NCI-H2196 (cell line): ENCODE data around the gene ST7L.
"Not testable (repeated sequence)": the region's sequence is repeated elsewhere in the genome, so short reads cannot be mapped to it uniquely, and the experiment has no call there.

Source experiments
- DNase-seq: peaks from one replicate; lab custom pipeline; 2025; ENCODE audit not compliant: unreplicated experiment; lab: John Stamatoyannopoulos, UW

Gene ST7L, protein sequence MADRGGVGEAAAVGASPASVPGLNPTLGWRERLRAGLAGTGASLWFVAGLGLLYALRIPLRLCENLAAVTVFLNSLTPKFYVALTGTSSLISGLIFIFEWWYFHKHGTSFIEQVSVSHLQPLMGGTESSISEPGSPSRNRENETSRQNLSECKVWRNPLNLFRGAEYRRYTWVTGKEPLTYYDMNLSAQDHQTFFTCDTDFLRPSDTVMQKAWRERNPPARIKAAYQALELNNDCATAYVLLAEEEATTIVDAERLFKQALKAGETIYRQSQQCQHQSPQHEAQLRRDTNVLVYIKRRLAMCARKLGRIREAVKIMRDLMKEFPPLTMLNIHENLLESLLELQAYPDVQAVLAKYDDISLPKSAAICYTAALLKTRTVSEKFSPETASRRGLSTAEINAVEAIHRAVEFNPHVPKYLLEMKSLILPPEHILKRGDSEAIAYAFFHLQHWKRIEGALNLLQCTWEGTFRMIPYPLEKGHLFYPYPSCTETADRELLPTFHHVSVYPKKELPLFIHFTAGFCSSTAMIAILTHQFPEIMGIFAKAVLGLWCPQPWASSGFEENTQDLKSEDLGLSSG

GRCh38 chr1:112618721-112619517, at the start of gene ST7L:
ST7L (minus strand) TSS chr1:112619141; CDS start chr1:112619113, 28 bp downstream.
- peak; percentile 75 for DNase-seq

GRCh38 chr1:112666946-112667345, 48.0 kb upstream of the ST7L start:
- no peak for DNase-seq

DNA sequence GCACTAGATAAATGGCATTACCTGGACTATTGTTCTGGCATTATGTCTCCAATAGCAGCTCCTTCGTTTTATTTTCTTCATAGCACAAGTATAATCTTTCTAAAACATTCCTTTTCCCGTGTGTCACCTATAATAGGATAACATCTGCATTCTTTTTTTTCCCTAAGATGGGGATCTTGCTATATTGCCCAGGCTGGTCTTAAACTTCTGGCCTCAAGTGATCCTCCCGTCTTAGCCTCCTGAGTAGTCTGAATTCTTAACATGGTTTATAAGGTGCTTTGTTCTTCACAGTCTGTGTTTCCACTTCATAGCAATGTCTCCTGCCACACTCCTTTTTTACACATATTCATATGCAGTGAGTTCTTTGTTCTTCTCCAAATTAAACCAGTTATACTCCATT, 46.9 kb upstream of the ST7L start:
- no peak for DNase-seq

- DNase-seq: no peak
Measured at GRCh38 chr1:112651205-112651604, 32.3 kb upstream of the ST7L start.

GRCh38 chr1:112646225-112646624, 27.3 kb upstream of the ST7L start:
- no peak for DNase-seq

- no peak for DNase-seq
Measured at GRCh38 chr1:112643080-112643479, 24.1 kb upstream of the ST7L start.

GRCh38 chr1:112640437-112640836, 21.5 kb upstream of the ST7L start:
- DNase-seq: not testable (repeated sequence)

- DNase-seq: no peak
Measured at GRCh38 chr1:112638110-112638428, 19.1 kb upstream of the ST7L start.

- DNase-seq: no peak
Measured at GRCh38 chr1:112637254-112638109, 18.5 kb upstream of the ST7L start.

- no peak for DNase-seq
Measured at GRCh38 chr1:112636597-112637253, 17.8 kb upstream of the ST7L start.

DNA sequence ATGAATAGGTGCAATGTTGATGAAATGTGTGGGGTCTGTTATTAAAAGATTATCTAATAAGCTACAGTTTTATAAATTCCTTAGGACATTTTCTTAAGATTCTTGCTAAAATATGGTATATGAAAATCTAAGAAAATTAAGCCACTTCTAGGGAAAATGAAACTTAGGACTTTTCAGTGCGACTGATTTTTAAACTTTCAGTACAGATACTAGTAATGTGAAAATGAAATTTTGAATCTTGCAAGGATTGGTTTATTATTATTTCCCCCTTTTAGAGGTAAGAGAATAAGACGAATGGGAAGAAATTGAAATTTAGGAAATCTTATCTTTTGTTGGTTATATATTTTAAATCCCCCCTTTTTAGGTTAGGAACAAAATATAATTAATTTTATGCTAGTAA, 17.1 kb upstream of the ST7L start:
- no peak for DNase-seq

- no peak for DNase-seq
Measured at GRCh38 chr1:112634367-112634766, 15.4 kb upstream of the ST7L start.

GRCh38 chr1:112633628-112634027, 14.7 kb upstream of the ST7L start:
- DNase-seq: no peak

DNA sequence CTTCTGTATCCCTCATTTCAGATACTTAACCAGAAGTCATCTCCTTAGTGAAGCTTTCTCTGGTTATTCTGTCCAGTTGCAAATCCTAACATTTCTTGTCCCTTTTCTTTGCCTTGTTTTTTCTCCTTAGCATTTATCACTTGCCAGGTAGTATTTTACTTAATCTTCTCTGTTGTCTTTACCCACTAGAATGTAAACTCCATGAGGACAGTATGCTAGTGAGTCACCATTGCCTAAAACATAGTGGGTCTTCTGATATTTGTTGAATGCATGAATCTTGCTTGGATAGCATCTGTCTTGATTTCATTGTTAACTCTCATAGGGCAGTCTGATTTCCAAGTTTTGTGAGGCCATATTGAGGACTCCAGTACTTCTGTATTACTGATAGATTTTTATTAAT, 10.3 kb upstream of the ST7L start:
- DNase-seq: no peak

GRCh38 chr1:112628516-112628915, 9.6 kb upstream of the ST7L start:
- DNase-seq: no peak

DNA sequence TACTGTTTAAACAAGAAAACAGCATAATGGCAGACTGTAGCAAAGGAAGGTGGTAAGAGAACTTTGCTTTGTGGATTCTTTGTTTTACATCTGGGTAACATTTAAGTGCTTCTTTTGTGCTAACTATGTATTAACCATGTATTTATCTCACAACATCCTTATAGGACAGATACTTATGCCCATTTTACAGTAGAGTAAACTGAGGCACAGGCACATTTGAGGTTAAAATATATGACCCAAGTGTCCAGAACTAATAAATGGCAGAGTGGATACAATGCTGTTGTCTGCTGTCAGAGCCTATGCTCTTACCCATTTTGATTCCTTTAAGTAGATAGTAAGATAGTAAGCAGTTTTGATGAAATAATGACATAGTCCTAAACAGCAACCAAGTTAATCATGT, 7.9 kb upstream of the ST7L start:
- no peak for DNase-seq

GRCh38 chr1:112626193-112626592, 7.3 kb upstream of the ST7L start:
- no peak for DNase-seq

GRCh38 chr1:112625696-112626095, 6.8 kb upstream of the ST7L start:
- DNase-seq: peak; percentile 21

- not testable (repeated sequence) for DNase-seq
Measured at GRCh38 chr1:112624493-112624892, 5.6 kb upstream of the ST7L start.

- no peak for DNase-seq
Measured at GRCh38 chr1:112620377-112620695, 1.4 kb upstream of the ST7L start.
